ENCODE results near the gene HACL1. TPM values are rescaled to one million over a fixed set of nuclear protein-coding genes. Genes with fewer than 3 reads are reported as not detected.

The HACL1 gene
- total RNA-seq, 1 experiment from 2014 or later = 19.6 TPM

DNA sequence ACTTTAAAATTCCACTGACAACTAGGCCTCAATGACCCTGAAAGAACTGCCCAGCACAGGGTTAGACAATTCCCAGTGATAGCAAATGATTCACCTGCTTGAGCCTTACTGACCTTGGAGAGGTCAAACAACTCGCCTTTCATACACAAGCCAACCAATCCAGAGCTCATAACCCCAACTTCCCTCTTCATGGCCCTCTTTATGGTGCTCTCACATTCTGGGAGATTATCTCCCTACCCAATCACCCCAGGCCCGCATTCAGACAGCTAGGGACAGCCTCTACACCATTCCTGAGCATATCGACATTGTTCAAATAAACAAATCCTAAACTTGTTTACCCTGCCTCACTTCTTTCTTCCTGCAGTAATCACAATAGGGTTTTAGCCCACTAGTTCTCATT lies 47.6 kb downstream of the HACL1 start:
- Mint-ChIP-seq H3K4me1 (ENCODE audit: low read depth, unreplicated experiment) (no peaks in the 10 kb centered on the region), H3K36me3 (ENCODE audit: insufficient read depth, unreplicated experiment) (no peaks in the 10 kb centered on the region), H3K9me3 (ENCODE audit: low read depth, unreplicated experiment) (no peaks in the 10 kb centered on the region), H3K4me3 (ENCODE audit: low read depth, unreplicated experiment) (no peak overlapping the region), H3K27ac (ENCODE audit: unreplicated experiment) (no peak overlapping the region), H3K27me3 (ENCODE audit: unreplicated experiment) (no peaks in the 10 kb centered on the region)
- intact Hi-C loops (cut with micrococcal nuclease; ENCODE audit: unreplicated experiment) = loop anchor here (10.0 kb wide), 1 partner anchor 309 kb away; no protein-coding TSS in a partner anchor
- TF ChIP-seq CTCF (IDR thresholded peaks at IDR 0.05; ENCODE audit: unreplicated experiment) = no peak
- DNase-seq = no peak
- CTCF ChIA-PET = no interaction called here
- no TSS peak for BruUV-seq (replicated peaks)

GRCh38 chr3:15551902-15552301 lies 49.5 kb downstream of the HACL1 start:
- CTCF ChIA-PET = no interaction called here
- H3K27ac Mint-ChIP-seq (ENCODE audit: unreplicated experiment) = no peak overlapping the region
- H3K9me3 Mint-ChIP-seq (ENCODE audit: low read depth, unreplicated experiment) = peaks cover 1% of the 10 kb centered on the region
- no peak for DNase-seq
- TF ChIP-seq CTCF (IDR thresholded peaks at IDR 0.05; ENCODE audit: unreplicated experiment) = no peak
- intact Hi-C loops (cut with micrococcal nuclease; ENCODE audit: unreplicated experiment) = loop anchor here (10.0 kb wide), 1 partner anchor 307 kb away; no protein-coding TSS in a partner anchor
- H3K36me3 Mint-ChIP-seq (ENCODE audit: insufficient read depth, unreplicated experiment) = no peaks in the 10 kb centered on the region
- no peaks in the 10 kb centered on the region for H3K27me3 Mint-ChIP-seq (ENCODE audit: unreplicated experiment)
- no peak overlapping the region for H3K4me3 Mint-ChIP-seq (ENCODE audit: low read depth, unreplicated experiment)
- H3K4me1 Mint-ChIP-seq (ENCODE audit: low read depth, unreplicated experiment) = no peaks in the 10 kb centered on the region
- BruUV-seq (replicated peaks) = no TSS peak

GRCh38 chr3:15549846-15550245 lies 51.5 kb downstream of the HACL1 start:
- no TSS peak for BruUV-seq (replicated peaks)
- CTCF ChIA-PET = no interaction called here

DNA sequence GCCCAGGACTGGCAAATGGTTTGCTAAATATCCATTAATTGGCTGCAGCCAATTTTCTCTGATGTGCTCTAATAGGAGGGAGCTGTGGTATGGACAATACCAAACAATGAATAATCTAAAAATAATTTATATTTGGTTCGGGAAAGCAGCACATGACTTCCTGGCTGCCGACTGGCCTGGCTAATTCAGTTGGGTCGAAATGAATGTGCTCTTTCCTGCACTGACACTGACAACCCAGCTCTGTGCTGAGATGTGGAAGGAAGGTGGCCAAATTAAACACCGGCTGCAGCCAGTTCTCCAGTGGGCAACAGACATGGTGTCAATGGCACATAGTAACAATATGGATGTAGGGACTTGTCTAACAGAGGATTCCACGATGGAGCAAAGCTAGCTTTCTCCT lies 58.8 kb downstream of the HACL1 start:
- no TSS peak for BruUV-seq (replicated peaks)
- H3K9me3 Mint-ChIP-seq (ENCODE audit: low read depth, unreplicated experiment) = peaks cover 4% of the 10 kb centered on the region
- intact Hi-C loops (cut with micrococcal nuclease; ENCODE audit: unreplicated experiment) = no loop called here
- H3K27me3 Mint-ChIP-seq (ENCODE audit: unreplicated experiment) = no peaks in the 10 kb centered on the region
- no peaks in the 10 kb centered on the region for H3K36me3 Mint-ChIP-seq (ENCODE audit: insufficient read depth, unreplicated experiment)
- no peak overlapping the region for H3K27ac Mint-ChIP-seq (ENCODE audit: unreplicated experiment)
- no peak for DNase-seq
- no peak overlapping the region for H3K4me3 Mint-ChIP-seq (ENCODE audit: low read depth, unreplicated experiment)
- no peak for TF ChIP-seq CTCF (IDR thresholded peaks at IDR 0.05; ENCODE audit: unreplicated experiment)
- CTCF ChIA-PET = no interaction called here
- H3K4me1 Mint-ChIP-seq (ENCODE audit: low read depth, unreplicated experiment) = no peaks in the 10 kb centered on the region

More at GRCh38 chr3:15549846-15550245, 51.5 kb downstream of the HACL1 start:
- intact Hi-C loops (cut with micrococcal nuclease; ENCODE audit: unreplicated experiment) = loop anchor here (10.0 kb wide), 1 partner anchor 305 kb away; no protein-coding TSS in a partner anchor
- Mint-ChIP-seq H3K27me3 (ENCODE audit: unreplicated experiment) (no peaks in the 10 kb centered on the region), H3K4me1 (ENCODE audit: low read depth, unreplicated experiment) (no peaks in the 10 kb centered on the region), H3K27ac (ENCODE audit: unreplicated experiment) (no peak overlapping the region), H3K36me3 (ENCODE audit: insufficient read depth, unreplicated experiment) (no peaks in the 10 kb centered on the region), H3K4me3 (ENCODE audit: low read depth, unreplicated experiment) (no peak overlapping the region), H3K9me3 (ENCODE audit: low read depth, unreplicated experiment) (peaks cover 4% of the 10 kb centered on the region)
- DNase-seq = no peak
- no peak for TF ChIP-seq CTCF (IDR thresholded peaks at IDR 0.05; ENCODE audit: unreplicated experiment)
